ENCODE results near the gene LILRA2.
"Not testable (repeated sequence)": the region's sequence is repeated elsewhere in the genome, so short reads cannot be mapped to it uniquely, and the experiment has no call there.

Gene LILRA2

DNA sequence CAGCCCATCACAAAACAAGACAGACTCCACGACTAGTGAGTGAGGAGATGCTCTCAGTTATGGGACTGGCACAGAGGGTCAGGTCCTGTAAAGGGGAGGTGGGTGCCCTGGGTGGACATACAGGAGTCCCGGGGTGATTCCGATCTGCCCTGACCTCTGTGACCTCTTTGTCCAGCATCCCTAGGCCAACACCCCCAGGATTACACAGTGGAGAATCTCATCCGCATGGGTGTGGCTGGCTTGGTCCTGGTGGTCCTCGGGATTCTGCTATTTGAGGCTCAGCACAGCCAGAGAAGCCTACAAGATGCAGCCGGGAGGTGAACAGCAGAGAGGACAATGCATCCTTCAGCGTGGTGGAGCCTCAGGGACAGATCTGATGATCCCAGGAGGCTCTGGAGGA is 13.4 kb downstream of the LILRA2 start:
- DNase-seq (ENCODE audit: low read depth in 1 of 2, low spot score in 1 of 2) = no peak
- no peak overlapping the region for H3K4me3 ChIP-seq (replicated peaks; ENCODE audit: insufficient read depth, low read length)
- TF ChIP-seq, protein P1, sequence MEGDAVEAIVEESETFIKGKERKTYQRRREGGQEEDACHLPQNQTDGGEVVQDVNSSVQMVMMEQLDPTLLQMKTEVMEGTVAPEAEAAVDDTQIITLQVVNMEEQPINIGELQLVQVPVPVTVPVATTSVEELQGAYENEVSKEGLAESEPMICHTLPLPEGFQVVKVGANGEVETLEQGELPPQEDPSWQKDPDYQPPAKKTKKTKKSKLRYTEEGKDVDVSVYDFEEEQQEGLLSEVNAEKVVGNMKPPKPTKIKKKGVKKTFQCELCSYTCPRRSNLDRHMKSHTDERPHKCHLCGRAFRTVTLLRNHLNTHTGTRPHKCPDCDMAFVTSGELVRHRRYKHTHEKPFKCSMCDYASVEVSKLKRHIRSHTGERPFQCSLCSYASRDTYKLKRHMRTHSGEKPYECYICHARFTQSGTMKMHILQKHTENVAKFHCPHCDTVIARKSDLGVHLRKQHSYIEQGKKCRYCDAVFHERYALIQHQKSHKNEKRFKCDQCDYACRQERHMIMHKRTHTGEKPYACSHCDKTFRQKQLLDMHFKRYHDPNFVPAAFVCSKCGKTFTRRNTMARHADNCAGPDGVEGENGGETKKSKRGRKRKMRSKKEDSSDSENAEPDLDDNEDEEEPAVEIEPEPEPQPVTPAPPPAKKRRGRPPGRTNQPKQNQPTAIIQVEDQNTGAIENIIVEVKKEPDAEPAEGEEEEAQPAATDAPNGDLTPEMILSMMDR (IDR thresholded peaks at IDR 0.05; ENCODE audit: insufficient read depth, low read length) = no peak
- TF ChIP-seq GABPA (IDR thresholded peaks at IDR 0.05; ENCODE audit: low read depth) (no peak), SPI1 (IDR thresholded peaks at IDR 0.05; ENCODE audit: borderline replicate concordance, low read depth) (no peak), POLR2AphosphoS5 (IDR thresholded peaks at IDR 0.05; ENCODE audit: low read depth) (no peak)
- TF ChIP-seq, protein P2, sequence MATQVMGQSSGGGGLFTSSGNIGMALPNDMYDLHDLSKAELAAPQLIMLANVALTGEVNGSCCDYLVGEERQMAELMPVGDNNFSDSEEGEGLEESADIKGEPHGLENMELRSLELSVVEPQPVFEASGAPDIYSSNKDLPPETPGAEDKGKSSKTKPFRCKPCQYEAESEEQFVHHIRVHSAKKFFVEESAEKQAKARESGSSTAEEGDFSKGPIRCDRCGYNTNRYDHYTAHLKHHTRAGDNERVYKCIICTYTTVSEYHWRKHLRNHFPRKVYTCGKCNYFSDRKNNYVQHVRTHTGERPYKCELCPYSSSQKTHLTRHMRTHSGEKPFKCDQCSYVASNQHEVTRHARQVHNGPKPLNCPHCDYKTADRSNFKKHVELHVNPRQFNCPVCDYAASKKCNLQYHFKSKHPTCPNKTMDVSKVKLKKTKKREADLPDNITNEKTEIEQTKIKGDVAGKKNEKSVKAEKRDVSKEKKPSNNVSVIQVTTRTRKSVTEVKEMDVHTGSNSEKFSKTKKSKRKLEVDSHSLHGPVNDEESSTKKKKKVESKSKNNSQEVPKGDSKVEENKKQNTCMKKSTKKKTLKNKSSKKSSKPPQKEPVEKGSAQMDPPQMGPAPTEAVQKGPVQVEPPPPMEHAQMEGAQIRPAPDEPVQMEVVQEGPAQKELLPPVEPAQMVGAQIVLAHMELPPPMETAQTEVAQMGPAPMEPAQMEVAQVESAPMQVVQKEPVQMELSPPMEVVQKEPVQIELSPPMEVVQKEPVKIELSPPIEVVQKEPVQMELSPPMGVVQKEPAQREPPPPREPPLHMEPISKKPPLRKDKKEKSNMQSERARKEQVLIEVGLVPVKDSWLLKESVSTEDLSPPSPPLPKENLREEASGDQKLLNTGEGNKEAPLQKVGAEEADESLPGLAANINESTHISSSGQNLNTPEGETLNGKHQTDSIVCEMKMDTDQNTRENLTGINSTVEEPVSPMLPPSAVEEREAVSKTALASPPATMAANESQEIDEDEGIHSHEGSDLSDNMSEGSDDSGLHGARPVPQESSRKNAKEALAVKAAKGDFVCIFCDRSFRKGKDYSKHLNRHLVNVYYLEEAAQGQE (IDR thresholded peaks at IDR 0.05; ENCODE audit: insufficient replicate concordance, low read depth) = no peak
- no peak overlapping the region for H3K27ac ChIP-seq (replicated peaks)
- no peaks in the 10 kb centered on the region for H3K27me3 ChIP-seq (ENCODE audit: insufficient read depth, poor library complexity, severe bottlenecking)

DNA sequence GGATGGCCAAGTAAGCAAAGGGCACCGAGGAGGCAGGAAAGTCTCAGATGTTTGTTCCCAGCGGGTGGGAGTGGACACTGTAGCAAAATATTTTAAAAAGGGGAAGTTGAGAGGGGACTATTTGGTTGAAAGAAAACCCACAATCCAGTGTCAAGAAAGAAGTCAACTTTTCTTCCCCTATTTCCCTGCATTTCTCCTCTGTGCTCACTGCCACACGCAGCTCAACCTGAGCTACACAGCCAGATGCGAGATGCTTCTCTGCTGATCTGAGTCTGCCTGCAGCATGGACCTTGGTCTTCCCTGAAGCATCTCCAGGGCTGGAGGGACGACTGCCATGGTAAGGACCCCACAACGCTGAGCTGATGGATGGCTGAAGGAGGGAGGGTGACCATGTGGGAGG is 19.9 kb downstream of the LILRA2 start, which contains the start of gene LILRA1:
TSS of gene LILRA1 (plus strand) at position 188 of the 400 bp plus-strand sequence. CDS start 613 bp downstream, outside the sequence.
- Histone ChIP-seq H3K4me3 (replicated peaks; ENCODE audit: insufficient read depth, low read length) (peak within 1 kb of the TSS; percentile 31), H3K27ac (replicated peaks) (peak within 1 kb of the TSS; percentile 52)
- H3K27me3 ChIP-seq (ENCODE audit: insufficient read depth, poor library complexity, severe bottlenecking) = not testable (repeated sequence)
- DNase-seq (ENCODE audit: low read depth in 1 of 2, low spot score in 1 of 2) = peak; percentile 1 to 79
- peak; percentile 57; the same call in 1 of the 2 replicates for TF ChIP-seq SPI1 (IDR thresholded peaks at IDR 0.05; ENCODE audit: borderline replicate concordance, low read depth)

DNA sequence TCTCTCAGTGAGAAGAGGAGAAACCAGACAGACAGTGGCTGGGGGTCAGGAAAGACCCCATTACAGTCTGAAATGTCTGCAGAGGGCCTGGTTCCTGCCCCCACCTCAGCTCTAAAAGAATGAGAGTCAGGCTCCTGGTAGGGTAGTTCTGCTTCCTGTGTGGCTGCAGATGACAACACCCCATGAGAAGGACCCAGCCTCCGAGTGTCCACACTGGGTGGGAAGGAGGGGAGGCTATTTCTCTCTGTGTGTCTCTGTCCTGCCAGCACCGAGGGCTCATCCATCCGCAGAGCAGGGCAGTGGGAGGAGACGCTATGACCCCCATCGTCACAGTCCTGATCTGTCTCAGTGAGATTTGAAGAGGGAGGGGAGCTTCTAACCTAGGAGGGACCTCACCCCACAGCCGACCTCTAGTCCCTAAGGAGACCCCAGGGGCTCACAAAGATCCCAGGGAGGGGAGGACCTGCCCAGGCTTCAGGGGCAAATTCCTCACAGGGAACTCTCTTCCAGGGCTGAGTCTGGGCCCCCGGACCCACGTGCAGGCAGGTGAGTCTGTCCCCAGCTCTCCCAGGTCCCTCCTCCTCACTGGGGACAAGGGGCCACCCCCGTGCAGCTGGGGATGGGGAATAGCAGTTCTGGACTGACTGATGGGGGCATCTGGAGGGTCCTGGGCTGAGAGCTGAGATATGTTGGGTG is 20.5 kb downstream of the LILRA2 start:
- DNase-seq (ENCODE audit: low read depth in 1 of 2, low spot score in 1 of 2) = peak; percentile 12 to 66
- peak overlapping the region; percentile 52 for H3K27ac ChIP-seq (replicated peaks)
- H3K27me3 ChIP-seq (ENCODE audit: insufficient read depth, poor library complexity, severe bottlenecking) = not testable (repeated sequence)
- H3K4me3 ChIP-seq (replicated peaks; ENCODE audit: insufficient read depth, low read length) = peak overlapping the region; percentile 31

DNA sequence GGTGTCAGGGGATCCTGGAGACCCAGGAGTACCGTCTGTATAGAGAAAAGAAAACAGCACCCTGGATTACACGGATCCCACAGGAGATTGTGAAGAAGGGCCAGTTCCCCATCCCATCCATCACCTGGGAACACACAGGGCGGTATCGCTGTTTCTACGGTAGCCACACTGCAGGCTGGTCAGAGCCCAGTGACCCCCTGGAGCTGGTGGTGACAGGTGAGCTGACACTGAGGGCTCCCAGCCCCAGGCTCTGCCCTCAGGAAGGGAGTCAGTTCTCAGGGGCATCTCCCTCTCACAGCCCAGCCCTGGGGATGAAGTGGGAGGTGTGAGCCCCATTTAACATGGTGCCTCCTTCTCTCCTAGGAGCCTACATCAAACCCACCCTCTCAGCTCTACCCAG is 21.1 kb downstream of the LILRA2 start:
- H3K27ac ChIP-seq (replicated peaks) = no peak overlapping the region
- no peaks in the 10 kb centered on the region for H3K27me3 ChIP-seq (ENCODE audit: insufficient read depth, poor library complexity, severe bottlenecking)

DNA sequence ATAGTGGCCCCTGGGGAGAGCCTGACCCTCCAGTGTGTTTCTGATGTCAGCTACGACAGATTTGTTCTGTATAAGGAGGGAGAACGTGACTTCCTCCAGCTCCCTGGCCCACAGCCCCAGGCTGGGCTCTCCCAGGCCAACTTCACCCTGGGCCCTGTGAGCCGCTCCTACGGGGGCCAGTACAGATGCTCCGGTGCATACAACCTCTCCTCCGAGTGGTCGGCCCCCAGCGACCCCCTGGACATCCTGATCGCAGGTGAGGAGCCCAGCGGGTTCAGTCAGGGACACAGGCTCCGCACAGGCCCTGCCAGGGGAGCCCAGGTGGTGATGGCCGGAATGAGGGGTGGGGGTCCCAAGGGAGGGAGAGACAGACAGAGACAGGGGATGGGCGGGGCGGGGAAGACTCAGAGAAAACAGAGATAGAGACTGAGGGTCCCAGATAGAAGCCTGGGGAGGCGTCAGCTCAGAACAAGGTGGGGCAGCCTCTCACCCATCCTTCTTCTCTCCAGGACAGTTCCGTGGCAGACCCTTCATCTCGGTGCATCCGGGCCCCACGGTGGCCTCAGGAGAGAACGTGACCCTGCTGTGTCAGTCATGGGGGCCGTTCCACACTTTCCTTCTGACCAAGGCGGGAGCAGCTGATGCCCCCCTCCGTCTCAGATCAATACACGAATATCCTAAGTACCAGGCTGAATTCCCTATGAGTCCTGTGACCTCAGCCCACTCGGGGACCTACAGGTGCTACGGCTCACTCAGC is 22.3 kb downstream of the LILRA2 start:
- H3K27ac ChIP-seq (replicated peaks); H3K27me3 ChIP-seq (ENCODE audit: insufficient read depth, poor library complexity, severe bottlenecking); DNase-seq (ENCODE audit: low read depth in 1 of 2, low spot score in 1 of 2); H3K4me3 ChIP-seq (replicated peaks; ENCODE audit: insufficient read depth, low read length): not testable (repeated sequence)

More for the DNA sequence above, 21.1 kb downstream of the LILRA2 start:
- DNase-seq (ENCODE audit: low read depth in 1 of 2, low spot score in 1 of 2) = no peak
- TF ChIP-seq GABPA (IDR thresholded peaks at IDR 0.05; ENCODE audit: low read depth) = no peak
- TF ChIP-seq SPI1 (IDR thresholded peaks at IDR 0.05; ENCODE audit: borderline replicate concordance, low read depth) = no peak
- TF ChIP-seq, protein P1 (IDR thresholded peaks at IDR 0.05; ENCODE audit: insufficient read depth, low read length) = no peak
- TF ChIP-seq, protein P2 (IDR thresholded peaks at IDR 0.05; ENCODE audit: insufficient replicate concordance, low read depth) = no peak
- TF ChIP-seq POLR2AphosphoS5 (IDR thresholded peaks at IDR 0.05; ENCODE audit: low read depth) = no peak
- H3K4me3 ChIP-seq (replicated peaks; ENCODE audit: insufficient read depth, low read length) = peak overlapping the region; percentile 31; the same call in 1 of the 2 replicates
